Transverse colon (tissue), 4 donors: ENCODE measurements around the gene KLB. TPM values are rescaled to one million over a fixed set of nuclear protein-coding genes. Genes with fewer than 3 reads are reported as not detected.

Experiments used
- DNase-seq: peaks from one replicate; pipeline ENCODE4 v3.0.0-alpha.2; 2019
- H3K27ac ChIP-seq, 4 donors: fragments of 200-600 bp; sonication (generic); 2 replicates each; pipeline ENCODE4 v1.5.1; 2016 to 2018; ENCODE audit warnings: inconsistent platforms in 4 of 4
- H3K27me3 ChIP-seq: fragments of 200-600 bp; sonication (generic); 2 replicates; pipeline ENCODE4 v1.5.1; 2017; ENCODE audit warnings: inconsistent platforms
- H3K36me3 ChIP-seq, 4 donors: fragments of 200-600 bp; sonication (generic); 2 replicates each; pipeline ENCODE4 v1.5.1; 2017 to 2019; ENCODE audit warnings: inconsistent platforms in 4 of 4
- H3K4me1 ChIP-seq, 4 donors: fragments of 200-600 bp; sonication (generic); 2 replicates each; pipeline ENCODE4 v1.5.1; 2017 to 2020; ENCODE audit warnings: inconsistent platforms in 4 of 4
- H3K4me3 ChIP-seq, 4 donors: fragments of 200-600 bp; sonication (generic); 1 replicate in 1 of 4; 2 replicates in 3 of 4; pipeline versions ENCODE4 v1.5.1 to v1.6.1; 2017 to 2019; ENCODE audit warnings: inconsistent platforms in 4 of 4
- H3K9me3 ChIP-seq, 2 donors: fragments of 200-600 bp; sonication (generic); 2 replicates each; pipeline ENCODE4 v1.5.1; 2017 to 2019; ENCODE audit warnings: inconsistent platforms in 2 of 2
- CTCF ChIP-seq, 5 experiments: fragments of 200-600 bp in 3 of 5; fragments of 450-650 bp in 2 of 5; sonication (generic) in 3 of 5; IDR thresholded peaks; 1 replicate in 2 of 5; 2 replicates in 3 of 5; pipeline ENCODE4 v1.5.1; 2016 to 2017; ENCODE audit warnings: antibody characterized with exemption in 5 of 5, inconsistent platforms in 3 of 5, mild to moderate bottlenecking in 2 of 5, moderate library complexity in 1 of 5
- EP300 ChIP-seq: sonication (generic); formaldehyde crosslinking; IDR thresholded peaks from one replicate; pipeline ENCODE4 v1.6.1; 2017; ENCODE audit warnings: antibody characterized with exemption, low read depth
- POLR2A ChIP-seq: fragments of 450-650 bp; IDR thresholded peaks from one replicate; pipeline ENCODE4 v1.6.1; 2016; ENCODE audit warnings: antibody characterized with exemption, mild to moderate bottlenecking, moderate library complexity
- POLR2AphosphoS5 ChIP-seq, 3 donors: sonication (generic); formaldehyde crosslinking; IDR thresholded peaks; one replicate each; pipeline ENCODE4 v1.6.1; 2016; ENCODE audit warnings: antibody characterized with exemption in 3 of 3
- WGBS, 2 donors: methylation state at CpG; one replicate each; pipeline ENCODE4 v1.1.5; 2018; ENCODE audit warnings: low coverage in 1 of 2; 5-methylcytosine and 5-hydroxymethylcytosine counted together
- in situ Hi-C, 4 donors: fragments of 200-750 bp; cut with MboI; loops; one replicate each; pipeline versions ENCODE4 v1.15.0 to v1.15.1; 2017; ENCODE audit warnings: low sequenced_read_pairs in 3 of 4, low pct_ligation_motif_present in 1 of 4, low pct_unique_long_range_greater_than_20kb in 1 of 4
- intact Hi-C: fragments of 100-400 bp; cut with DNase I; formaldehyde crosslinking; loops from one replicate; pipeline ENCODE4 v1.15.1; 2023; ENCODE audit warnings: low total_unique reads
- total RNA-seq, 4 donors: library from RNA; depleted of rRNA; stranded (reverse); fragments of >200 nt; gene quantifications; one replicate each; pipeline ENCODE4 v1.1.0, GENCODE V29; 2016

Gene KLB
- total RNA-seq, 4 donors from 2014 or later, result 0.37 to 2.5 (median 0.79) TPM; not detected in 1

GRCh38 chr4:39466747-39467146 is 60.0 kb downstream of the KLB start:
- DNase-seq, result no peak
- TF ChIP-seq EP300, result no peak
- no peak for TF ChIP-seq POLR2A
- TF ChIP-seq POLR2AphosphoS5 (IDR thresholded peaks at IDR 0.05), result no peak
- no peak for TF ChIP-seq CTCF (IDR thresholded peaks at IDR 0.05)
- peak overlapping the region; percentile 38 to 63 (median 50) for H3K27ac ChIP-seq
- peaks cover 0 to 26% (median 8%) of the 10 kb centered on the region in 4 donors for H3K36me3 ChIP-seq
- 49 to 64% methylated on average over 4 of the region's 4 CpGs for WGBS, 2 donors
- no peaks in the 10 kb centered on the region for H3K9me3 ChIP-seq
- H3K4me1 ChIP-seq, result peaks cover 0 to 22% (median 7%) of the 10 kb centered on the region in 4 donors
- no peak overlapping the region for H3K4me3 ChIP-seq
- no peaks in the 10 kb centered on the region for H3K27me3 ChIP-seq
- intact Hi-C loops, result loop anchor here (10.0 kb wide), 1 partner anchor 508 kb away; the partner anchor contains the start of gene PDS5A
- in situ Hi-C loops, result loop anchor here in 1 of 4 donors (10.0 kb wide), 1 partner anchor 168 kb away; the partner anchor contains the start of gene SMIM14

- in situ Hi-C loops, result loop anchor here in 1 of 4 donors (10.0 kb wide), 1 partner anchor 167 kb away; the partner anchor contains the start of gene SMIM14
Measured at GRCh38 chr4:39467464-39467863, 60.7 kb downstream of the KLB start.

GRCh38 chr4:39469429-39470077 is 62.8 kb downstream of the KLB start:
- H3K27ac ChIP-seq, result peak overlapping the region; percentile 17 to 61 (median 39)
- no peaks in the 10 kb centered on the region for H3K9me3 ChIP-seq
- peaks cover 0 to 22% (median 7%) of the 10 kb centered on the region in 4 donors for H3K4me1 ChIP-seq
- 61 to 76% methylated on average over 4 of the region's 4 CpGs for WGBS, 2 donors
- peak; percentile 72 to 91 (median 82) for TF ChIP-seq CTCF (IDR thresholded peaks at IDR 0.05)
- no peak for TF ChIP-seq EP300
- DNase-seq, result no peak
- intact Hi-C loops (loop anchor here (10.0 kb wide), 1 partner anchor 505 kb away; the partner anchor contains the start of gene PDS5A), in situ Hi-C loops (loop anchor here in 3 of 4 donors (10.0 kb wide), 3 partner anchors 165 to 505 kb away; partner anchors contain the start of genes PDS5A (in 1 of the 3) and SMIM14 (in 1 of the 3))
- no peaks in the 10 kb centered on the region for H3K27me3 ChIP-seq
- peaks cover 0 to 20% (median 4%) of the 10 kb centered on the region in 4 donors for H3K36me3 ChIP-seq
- H3K4me3 ChIP-seq, result no peak overlapping the region

More at GRCh38 chr4:39467464-39467863, 60.7 kb downstream of the KLB start:
- peaks cover 0 to 32% (median 7%) of the 10 kb centered on the region in 4 donors for H3K36me3 ChIP-seq
- 49 to 69% methylated on average over 4 of the region's 4 CpGs for WGBS, 2 donors
- no peak for DNase-seq
- H3K27me3 ChIP-seq, result no peaks in the 10 kb centered on the region
- intact Hi-C loops, result loop anchor here (10.0 kb wide), 1 partner anchor 507 kb away; the partner anchor contains the start of gene PDS5A
- H3K4me3 ChIP-seq, result no peak overlapping the region
- peaks cover 0 to 22% (median 7%) of the 10 kb centered on the region in 4 donors for H3K4me1 ChIP-seq
- no peaks in the 10 kb centered on the region for H3K9me3 ChIP-seq
- H3K27ac ChIP-seq, result peak overlapping the region in 3 of 4 donors; percentile 10 to 63 (median 57)
- TF ChIP-seq POLR2AphosphoS5 (IDR thresholded peaks at IDR 0.05) (no peak), CTCF (IDR thresholded peaks at IDR 0.05) (no peak), EP300 (no peak), POLR2A (no peak)

- Histone ChIP-seq H3K4me1 (peaks cover 0 to 22% (median 7%) of the 10 kb centered on the region in 4 donors), H3K4me3 (no peak overlapping the region), H3K27me3 (no peaks in the 10 kb centered on the region), H3K27ac (peak overlapping the region in 1 of 4 donors; percentile 61), H3K36me3 (peaks cover 0 to 18% (median 4%) of the 10 kb centered on the region in 4 donors), H3K9me3 (no peaks in the 10 kb centered on the region)
- DNase-seq, result no peak
- TF ChIP-seq EP300, result no peak
- 100% methylated on average over 1 of the region's 1 CpG for WGBS, 2 donors
- in situ Hi-C loops, result loop anchor here in 2 of 4 donors (10.0 kb wide), 2 partner anchors 494 to 504 kb away; partner anchors contain the start of gene PDS5A (in 1 of the 2)
- intact Hi-C loops, result no loop called here
Measured at GRCh38 chr4:39470402-39470801, 63.7 kb downstream of the KLB start.
